Osteocyte (in vitro differentiated cells): Measurements from ENCODE around the gene TMEM37. TPM values are rescaled to one million over a fixed set of nuclear protein-coding genes. Genes with fewer than 3 reads are reported as not detected.

Experiments
- DNase-seq: peaks from one replicate; pipeline ENCODE4 v3.0.0; 2021; ENCODE audit warnings: mixed read lengths; ENCODE audit not compliant: unreplicated experiment; ENCODE audit errors: extremely low spot score
- H3K27ac Mint-ChIP-seq: one replicate; pipeline ENCODE4 v1.8.0; 2021; ENCODE audit warnings: mild to moderate bottlenecking, mixed read lengths; ENCODE audit not compliant: unreplicated experiment
- H3K27me3 Mint-ChIP-seq: one replicate; pipeline ENCODE4 v1.8.0; 2021; ENCODE audit warnings: mixed read lengths; ENCODE audit not compliant: unreplicated experiment
- H3K36me3 Mint-ChIP-seq: one replicate; pipeline ENCODE4 v1.8.0; 2021; ENCODE audit warnings: mixed read lengths; ENCODE audit not compliant: unreplicated experiment
- H3K4me1 Mint-ChIP-seq: one replicate; pipeline ENCODE4 v1.8.0; 2021; ENCODE audit warnings: mixed read lengths; ENCODE audit not compliant: unreplicated experiment
- H3K4me3 Mint-ChIP-seq: one replicate; pipeline ENCODE4 v1.8.0; 2021; ENCODE audit warnings: mild to moderate bottlenecking, moderate library complexity, mixed read lengths; ENCODE audit not compliant: unreplicated experiment
- H3K9me3 Mint-ChIP-seq: one replicate; pipeline ENCODE4 v1.8.0; 2021; ENCODE audit warnings: mixed read lengths; ENCODE audit not compliant: unreplicated experiment
- CTCF ChIP-seq: fragments of 200-600 bp; sonication (generic); IDR thresholded peaks from 2 replicates; pipeline ENCODE4 v1.5.0; 2021; ENCODE audit warnings: antibody characterized with exemption, mild to moderate bottlenecking, moderate library complexity
- total RNA-seq: library from RNA; stranded (reverse); gene quantifications from 2 replicates; pipeline ENCODE4 v1.2.1, GENCODE V29; 2021

The TMEM37 gene
- total RNA-seq, 1 donor from 2014 or later = 0.40 TPM

DNA sequence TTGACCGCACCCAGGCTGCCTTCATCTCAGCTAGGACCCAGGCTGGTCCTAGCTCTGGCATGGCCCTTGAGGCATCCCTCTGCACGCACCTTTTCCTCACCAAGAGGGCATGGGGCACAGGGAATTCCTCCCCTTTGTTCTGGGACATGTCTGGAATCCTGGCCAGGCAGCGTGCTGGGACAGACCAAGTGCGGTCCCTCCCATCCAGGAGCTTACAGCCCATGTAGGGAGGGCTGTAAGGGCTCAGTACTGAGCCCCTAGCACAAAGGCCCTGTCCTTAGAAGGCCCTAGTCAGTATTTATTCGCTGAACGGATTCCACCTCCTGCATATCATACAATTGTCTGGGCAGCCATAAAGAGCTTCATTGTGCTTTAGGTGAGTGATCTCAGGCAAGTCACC, 3.0 kb downstream of the TMEM37 start:
- peaks cover 12% of the 10 kb centered on the region for H3K4me1 Mint-ChIP-seq
- no peak for DNase-seq
- H3K36me3 Mint-ChIP-seq = no peaks in the 10 kb centered on the region
- H3K4me3 Mint-ChIP-seq = no peak overlapping the region
- no peak overlapping the region for H3K27ac Mint-ChIP-seq
- no peak for TF ChIP-seq CTCF
- peaks cover 56% of the 10 kb centered on the region for H3K27me3 Mint-ChIP-seq
- H3K9me3 Mint-ChIP-seq = no peaks in the 10 kb centered on the region

GRCh38 chr2:119435081-119435952, 3.7 kb downstream of the TMEM37 start:
- Mint-ChIP-seq H3K27ac (no peak overlapping the region), H3K27me3 (peaks cover 58% of the 10 kb centered on the region), H3K4me1 (peaks cover 12% of the 10 kb centered on the region), H3K4me3 (no peak overlapping the region), H3K36me3 (no peaks in the 10 kb centered on the region), H3K9me3 (no peaks in the 10 kb centered on the region)
- DNase-seq = no peak
- no peak for TF ChIP-seq CTCF

- no peak overlapping the region for H3K27ac Mint-ChIP-seq
- peaks cover 59% of the 10 kb centered on the region for H3K27me3 Mint-ChIP-seq
- H3K36me3 Mint-ChIP-seq = no peaks in the 10 kb centered on the region
- TF ChIP-seq CTCF = no peak
- DNase-seq = no peak
- no peak overlapping the region for H3K4me3 Mint-ChIP-seq
- peaks cover 11% of the 10 kb centered on the region for H3K4me1 Mint-ChIP-seq
- H3K9me3 Mint-ChIP-seq = no peaks in the 10 kb centered on the region
These were observed 4.3 kb downstream of the TMEM37 start for GRCh38 chr2:119435953-119436297.

DNA sequence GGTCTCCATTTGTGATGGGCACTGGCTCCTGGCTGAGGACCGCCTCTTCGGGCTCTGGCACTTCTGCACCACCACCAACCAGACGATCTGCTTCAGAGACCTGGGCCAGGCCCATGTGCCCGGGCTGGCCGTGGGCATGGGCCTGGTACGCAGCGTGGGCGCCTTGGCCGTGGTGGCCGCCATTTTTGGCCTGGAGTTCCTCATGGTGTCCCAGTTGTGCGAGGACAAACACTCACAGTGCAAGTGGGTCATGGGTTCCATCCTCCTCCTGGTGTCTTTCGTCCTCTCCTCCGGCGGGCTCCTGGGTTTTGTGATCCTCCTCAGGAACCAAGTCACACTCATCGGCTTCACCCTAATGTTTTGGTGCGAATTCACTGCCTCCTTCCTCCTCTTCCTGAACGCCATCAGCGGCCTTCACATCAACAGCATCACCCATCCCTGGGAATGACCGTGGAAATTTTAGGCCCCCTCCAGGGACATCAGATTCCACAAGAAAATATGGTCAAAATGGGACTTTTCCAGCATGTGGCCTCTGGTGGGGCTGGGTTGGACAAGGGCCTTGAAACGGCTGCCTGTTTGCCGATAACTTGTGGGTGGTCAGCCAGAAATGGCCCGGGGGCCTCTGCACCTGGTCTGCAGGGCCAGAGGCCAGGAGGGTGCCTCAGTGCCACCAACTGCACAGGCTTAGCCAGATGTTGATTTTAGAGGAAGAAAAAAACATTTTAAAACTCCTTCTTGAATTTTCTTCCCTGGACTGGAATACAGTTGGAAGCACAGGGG, 5.5 kb downstream of the TMEM37 start:
- no peak for DNase-seq
- Mint-ChIP-seq H3K36me3 (no peaks in the 10 kb centered on the region), H3K27me3 (peaks cover 65% of the 10 kb centered on the region), H3K4me3 (no peak overlapping the region), H3K27ac (no peak overlapping the region), H3K4me1 (peaks cover 6% of the 10 kb centered on the region), H3K9me3 (no peaks in the 10 kb centered on the region)
- no peak for TF ChIP-seq CTCF

DNA sequence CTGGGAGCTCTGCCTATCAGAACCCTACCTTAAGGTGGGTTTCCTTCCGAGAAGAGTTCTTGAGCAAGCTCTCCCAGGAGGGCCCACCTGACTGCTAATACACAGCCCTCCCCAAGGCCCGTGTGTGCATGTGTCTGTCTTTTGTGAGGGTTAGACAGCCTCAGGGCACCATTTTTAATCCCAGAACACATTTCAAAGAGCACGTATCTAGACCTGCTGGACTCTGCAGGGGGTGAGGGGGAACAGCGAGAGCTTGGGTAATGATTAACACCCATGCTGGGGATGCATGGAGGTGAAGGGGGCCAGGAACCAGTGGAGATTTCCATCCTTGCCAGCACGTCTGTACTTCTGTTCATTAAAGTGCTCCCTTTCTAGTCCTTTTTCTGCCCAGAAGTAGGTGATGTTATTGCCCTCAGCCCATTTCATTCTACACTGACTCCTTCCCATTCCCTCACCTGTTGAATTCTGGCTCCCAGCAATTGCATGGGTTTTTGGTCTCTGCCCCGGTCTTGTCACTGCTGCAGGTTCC, 6.5 kb downstream of the TMEM37 start:
- no peaks in the 10 kb centered on the region for H3K4me1 Mint-ChIP-seq
- no peak overlapping the region for H3K4me3 Mint-ChIP-seq
- peaks cover 65% of the 10 kb centered on the region for H3K27me3 Mint-ChIP-seq
- no peaks in the 10 kb centered on the region for H3K36me3 Mint-ChIP-seq
- TF ChIP-seq CTCF = no peak
- no peaks in the 10 kb centered on the region for H3K9me3 Mint-ChIP-seq
- H3K27ac Mint-ChIP-seq = no peak overlapping the region
- no peak for DNase-seq
